Omental fat pad (tissue), 4 donors: Measurements from ENCODE around the gene BRK1. TPM values are rescaled to one million over a fixed set of nuclear protein-coding genes. Genes with fewer than 3 reads are reported as not detected.

Experiments used
- ATAC-seq: fragments of 150-250 bp; one replicate; pipeline ENCODE4 v1.9.1; 2016; ENCODE audit warnings: mild to moderate bottlenecking, moderate library complexity; ENCODE audit not compliant: low FRiP score
- DNase-seq: peaks from one replicate; pipeline ENCODE4 v3.0.0-alpha.2; 2019; ENCODE audit warnings: low spot score
- CTCF ChIP-seq, 3 donors: fragments of 450-650 bp; IDR thresholded peaks; one replicate each; pipeline ENCODE4 v1.5.1; 2016 to 2017; ENCODE audit warnings: antibody characterized with exemption in 3 of 3, mild to moderate bottlenecking in 3 of 3, moderate library complexity in 2 of 3
- total RNA-seq, 4 donors: library from RNA; depleted of rRNA; stranded (reverse); fragments of >200 nt; gene quantifications; one replicate each; pipeline ENCODE4 v1.1.0, GENCODE V29; 2016

The BRK1 gene
- total RNA-seq, 4 donors from 2014 or later = 88.3 to 133 (median 93.7) TPM

- ATAC-seq (no peak), DNase-seq (no peak)
- TF ChIP-seq CTCF (IDR thresholded peaks at IDR 0.05) = no peak
Measured at GRCh38 chr3:10093678-10094077, 21.8 kb upstream of the BRK1 start.

- TF ChIP-seq CTCF (IDR thresholded peaks at IDR 0.05) = no peak
- DNase-seq (no peak), ATAC-seq (no peak)
Measured at GRCh38 chr3:10099041-10099440, 16.4 kb upstream of the BRK1 start.

DNA sequence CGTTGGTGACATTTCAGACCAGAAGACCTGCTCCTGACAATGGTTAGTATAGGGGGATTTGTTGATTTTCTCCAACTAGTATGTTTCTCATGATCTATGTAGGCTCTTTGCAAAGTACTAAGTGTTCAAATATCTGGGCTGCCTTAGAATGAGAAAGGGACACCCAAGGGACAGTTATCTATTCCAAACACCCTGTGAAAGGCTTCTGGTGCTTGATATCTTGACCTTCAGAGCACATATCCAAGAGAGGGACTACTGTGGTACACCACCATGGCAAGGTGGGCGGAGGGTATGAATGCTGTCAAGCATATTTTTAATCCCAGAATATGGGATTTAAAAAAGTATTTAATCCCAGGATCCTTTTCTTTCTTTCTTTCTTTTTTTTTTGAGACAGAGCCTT, 8.6 kb upstream of the BRK1 start:
- DNase-seq (no peak), ATAC-seq (no peak)
- TF ChIP-seq CTCF (IDR thresholded peaks at IDR 0.05) = no peak

GRCh38 chr3:10108091-10108490, 7.4 kb upstream of the BRK1 start, which contains the start of gene FANCD2OS:
Gene FANCD2OS, minus strand, starts transcription at chr3:10108255. Its CDS starts 3,481 bp downstream, at chr3:10104774.
- no peak for TF ChIP-seq CTCF (IDR thresholded peaks at IDR 0.05)
- ATAC-seq (no peak), DNase-seq (no peak)

GRCh38 chr3:10116138-10116460, 624 bp downstream of the BRK1 start:
- peak; percentile 2 for ATAC-seq
- no peak for DNase-seq
- no peak for TF ChIP-seq CTCF (IDR thresholded peaks at IDR 0.05)

DNA sequence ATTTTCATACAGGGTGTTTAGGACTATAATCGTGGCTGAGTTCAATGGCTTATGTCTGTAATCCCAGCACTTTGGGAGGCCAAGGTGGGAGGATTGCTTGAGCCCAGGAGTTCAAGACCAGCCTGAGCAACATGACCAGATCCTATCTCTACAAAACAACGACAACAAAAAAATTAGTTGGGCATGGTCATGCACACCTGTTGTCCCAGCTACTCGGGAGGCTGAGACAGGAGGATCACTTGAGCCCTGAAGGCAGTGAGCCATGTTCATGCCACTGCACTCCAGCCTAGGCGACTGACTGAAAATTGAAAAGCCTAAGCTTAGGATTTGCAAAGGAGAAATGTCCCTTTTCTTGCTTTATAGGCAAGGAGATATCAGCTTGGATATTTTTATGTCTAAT, 1.5 kb downstream of the BRK1 start:
- no peak for DNase-seq
- TF ChIP-seq CTCF (IDR thresholded peaks at IDR 0.05) = no peak
- ATAC-seq = no peak

DNA sequence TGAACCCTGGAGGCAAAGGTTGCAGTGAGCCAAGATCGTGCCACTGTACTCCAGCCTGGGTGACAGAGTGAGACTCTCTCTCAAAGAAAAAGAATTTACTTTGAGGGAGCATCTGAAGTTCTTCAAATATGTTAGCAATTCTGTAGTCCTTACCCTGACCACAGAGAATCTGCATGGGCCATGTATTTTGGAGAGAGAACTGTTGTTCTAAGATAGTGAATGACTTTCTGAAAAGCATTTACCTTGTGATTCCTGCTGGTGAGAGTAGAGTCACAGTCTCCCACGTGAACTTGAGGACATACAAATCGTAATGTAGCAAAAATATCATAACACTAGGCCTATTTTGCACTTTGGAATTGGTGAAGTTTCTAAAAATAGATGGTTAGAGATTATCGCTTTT, 3.9 kb downstream of the BRK1 start:
- TF ChIP-seq CTCF (IDR thresholded peaks at IDR 0.05) = no peak
- ATAC-seq (no peak), DNase-seq (no peak)
